GM18873 (cell line): ENCODE measurements around the gene PRG2.
"Not testable (repeated sequence)": the region's sequence is repeated elsewhere in the genome, so short reads cannot be mapped to it uniquely, and the experiment has no call there.

Source experiments
- ATAC-seq: cut with Tn5 transposase; IDR thresholded peaks from one replicate; pipeline ENCODE4 v1.9.1; 2021; ENCODE audit warnings: mild to moderate bottlenecking, moderate library complexity, moderate number of reproducible peaks; ENCODE audit not compliant: unreplicated experiment, low FRiP score

PRG2 gene

DNA sequence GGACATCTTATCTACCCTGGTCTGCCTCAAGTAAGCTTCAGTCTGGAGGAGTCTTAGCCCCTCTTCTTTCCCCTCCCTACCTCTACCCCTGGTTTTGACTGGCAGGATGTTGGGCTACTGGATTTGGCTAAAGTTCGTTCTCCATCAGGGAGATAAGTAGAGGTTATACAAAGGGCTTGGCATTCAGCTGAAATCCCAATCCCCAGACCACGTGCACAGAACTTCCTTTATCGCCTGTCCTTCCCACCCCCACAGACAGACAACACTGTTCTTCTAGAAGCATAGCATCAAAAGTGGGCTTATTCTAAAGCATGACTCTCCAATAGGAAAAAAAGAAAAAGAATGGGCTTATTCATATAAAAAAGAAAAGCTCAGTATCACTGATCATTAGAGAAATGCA, 17.3 kb downstream of the PRG2 start:
- no peak for ATAC-seq

DNA sequence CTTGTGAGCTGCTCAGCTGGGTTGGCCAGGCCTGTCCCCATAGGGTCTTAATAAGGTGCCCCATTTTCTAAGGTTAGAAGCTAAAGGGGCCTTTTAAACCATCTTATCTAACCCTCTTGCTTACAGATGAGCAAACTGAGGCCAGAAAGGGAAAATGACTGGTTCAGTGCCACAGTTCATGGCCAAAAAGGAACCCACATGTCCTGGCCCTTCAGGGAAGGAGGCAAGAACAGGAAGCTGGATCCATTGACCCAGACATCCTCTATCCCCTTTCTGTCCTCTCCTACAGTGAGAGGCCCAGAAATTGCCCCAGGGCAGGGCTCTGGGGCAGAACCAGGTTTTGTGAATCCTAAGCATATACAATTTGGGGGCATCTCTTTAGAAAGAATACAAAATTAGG, 19.5 kb downstream of the PRG2 start:
- no peak for ATAC-seq

DNA sequence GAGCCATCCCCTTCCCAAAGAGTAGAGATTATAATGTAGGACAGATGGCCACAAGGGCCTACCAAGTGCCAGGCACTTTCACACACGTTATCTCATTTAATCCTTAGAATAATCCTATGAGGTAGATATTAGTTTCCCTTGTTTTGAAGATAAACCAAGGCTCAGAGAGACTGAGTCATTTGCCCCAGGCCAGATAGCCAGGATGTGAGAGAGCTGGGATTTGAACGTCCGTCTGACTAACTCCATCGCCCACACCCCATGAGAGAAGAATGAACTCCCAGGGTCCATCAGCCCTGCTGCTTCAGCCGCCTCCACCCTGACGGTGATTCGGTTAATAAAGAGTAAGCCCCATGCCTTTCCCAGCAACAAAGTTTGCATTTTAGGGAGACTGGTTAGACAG, 20.2 kb downstream of the PRG2 start:
- no peak for ATAC-seq

DNA sequence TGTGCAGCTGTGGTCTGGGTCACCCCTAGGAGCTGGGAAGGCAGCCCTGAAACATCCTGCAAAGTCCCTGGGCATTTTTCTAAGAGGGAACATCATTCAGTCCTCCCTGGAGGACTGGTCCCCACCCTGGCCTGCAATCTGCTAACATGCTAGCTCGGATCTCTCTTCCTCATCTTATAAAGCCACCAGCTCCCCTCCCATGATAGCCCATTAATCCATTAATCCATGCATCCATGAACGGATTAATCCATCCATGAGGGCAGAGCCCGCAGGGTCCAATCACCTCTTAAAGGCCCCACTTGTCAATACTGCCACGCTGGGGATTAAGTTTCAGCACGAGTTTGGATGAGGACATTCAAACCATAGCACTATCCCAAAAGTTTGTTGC, 21.6 kb downstream of the PRG2 start:
- ATAC-seq: no peak

DNA sequence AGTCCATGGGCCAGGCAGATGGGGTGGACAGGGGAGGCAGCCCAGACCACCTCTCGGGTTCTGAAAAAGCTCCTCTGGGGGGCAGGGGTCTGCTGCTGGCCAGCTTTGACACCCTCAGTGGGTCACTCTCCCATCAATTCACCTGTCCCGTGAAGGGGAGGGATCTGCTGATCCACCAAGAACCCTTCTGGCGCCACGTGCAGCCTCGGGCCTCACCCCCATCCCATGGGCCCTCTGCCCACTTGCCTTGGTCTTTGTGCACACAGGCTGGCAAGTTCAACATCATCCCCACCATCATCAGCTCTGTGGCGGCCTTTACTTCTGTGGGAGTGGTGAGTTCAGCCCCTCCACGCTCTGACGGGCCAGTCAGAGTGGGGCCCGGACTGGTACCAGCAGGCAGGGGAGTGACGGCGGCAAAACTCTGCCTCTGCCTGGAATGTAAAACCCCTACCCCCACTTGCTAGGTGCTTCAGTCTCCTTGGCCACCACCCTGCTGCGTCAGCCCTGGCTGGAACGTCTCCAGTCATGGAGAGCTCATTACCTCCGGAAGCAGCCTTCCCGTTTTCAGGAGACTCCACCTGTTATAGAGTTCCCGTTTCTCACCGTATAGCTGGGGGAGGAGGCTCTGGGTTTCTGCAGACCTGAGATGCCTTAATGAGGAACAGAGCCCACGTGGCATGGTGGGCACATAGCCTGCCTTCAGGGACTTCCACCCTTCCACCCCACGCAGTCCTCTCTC, 22.2 kb downstream of the PRG2 start:
- ATAC-seq: no peak

DNA sequence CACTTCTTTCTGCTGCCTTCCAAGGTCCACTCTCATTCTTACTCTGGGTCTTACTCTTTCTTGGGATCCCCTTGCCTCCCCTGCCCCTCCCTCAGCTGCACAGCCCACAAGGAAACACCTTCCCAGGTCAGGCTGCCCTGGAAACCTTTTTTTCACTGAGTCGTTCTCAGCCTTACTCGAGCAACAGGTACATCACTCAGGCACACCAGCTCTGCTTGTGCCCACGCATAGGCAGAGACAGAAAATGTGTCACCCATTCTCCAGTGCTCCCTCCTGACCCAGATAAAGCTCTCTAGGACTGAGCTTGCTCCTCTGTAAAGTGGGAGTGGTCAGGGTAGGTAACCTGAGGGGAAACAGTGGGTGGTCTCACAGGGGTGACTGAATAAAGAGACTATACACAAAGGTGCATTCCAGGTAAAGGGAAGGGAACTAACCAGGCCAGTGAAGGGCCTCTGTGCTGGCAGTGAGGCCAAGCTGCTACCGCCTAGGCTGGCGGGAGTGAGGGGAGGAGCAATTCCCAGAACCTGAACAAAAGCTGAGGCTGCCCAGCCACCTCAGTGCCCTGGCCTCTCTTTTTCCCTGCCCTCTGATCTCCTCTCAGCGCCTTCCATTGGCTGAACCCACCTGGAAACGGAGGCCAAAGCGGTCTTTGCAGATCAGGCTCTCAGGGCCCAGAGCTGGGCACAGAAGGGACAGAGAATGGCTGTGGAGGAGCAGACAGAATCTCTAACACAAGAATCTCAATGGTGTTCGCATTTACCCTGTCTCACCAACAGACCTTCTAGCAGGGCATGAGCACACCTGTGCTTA, 25.4 kb downstream of the PRG2 start:
- ATAC-seq: no peak

DNA sequence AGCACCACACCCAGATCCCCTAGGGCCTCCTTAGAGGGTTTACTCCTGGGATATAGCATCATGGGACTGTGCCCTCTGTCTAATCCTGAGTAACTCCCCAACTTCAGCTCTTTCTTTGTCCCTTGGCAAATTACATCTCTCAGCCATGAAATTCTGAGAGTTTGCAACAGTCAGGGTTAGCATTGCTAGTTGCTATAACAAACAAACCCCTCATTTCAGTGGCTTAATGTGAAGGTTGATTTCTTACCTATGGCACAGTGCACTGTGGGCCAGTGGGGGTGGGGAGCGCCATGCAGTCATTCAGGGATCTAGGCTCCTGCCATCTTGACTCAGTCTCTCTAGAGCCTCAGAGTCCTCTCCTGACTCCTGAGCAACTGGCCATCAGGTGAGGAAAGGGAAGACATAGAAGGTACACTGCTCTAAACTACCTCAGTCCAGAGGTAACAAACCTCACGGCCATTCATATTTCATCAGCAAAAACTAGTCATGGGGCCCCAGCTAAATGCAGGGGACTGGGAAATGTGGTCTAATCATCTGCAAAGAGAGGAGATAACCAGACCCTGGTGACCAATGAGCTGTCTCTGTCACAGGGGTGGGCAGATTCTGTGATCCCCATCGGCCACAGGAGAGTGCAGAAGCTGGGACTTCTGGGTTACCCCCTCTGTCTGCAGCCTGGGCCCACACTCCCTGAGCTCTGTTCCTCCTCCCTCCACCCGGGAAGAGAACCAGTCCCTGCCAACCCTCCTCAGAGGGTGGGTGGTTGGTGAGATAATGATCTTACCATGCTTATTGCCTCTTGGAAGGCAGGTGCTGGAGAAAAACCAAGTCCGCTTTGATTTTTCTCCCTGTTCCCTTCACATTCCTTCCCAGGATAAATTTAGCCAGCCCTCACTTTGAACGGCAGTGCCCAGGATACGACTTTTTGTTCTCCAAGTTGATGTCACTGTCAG, 27.0 kb downstream of the PRG2 start:
- ATAC-seq: no peak

DNA sequence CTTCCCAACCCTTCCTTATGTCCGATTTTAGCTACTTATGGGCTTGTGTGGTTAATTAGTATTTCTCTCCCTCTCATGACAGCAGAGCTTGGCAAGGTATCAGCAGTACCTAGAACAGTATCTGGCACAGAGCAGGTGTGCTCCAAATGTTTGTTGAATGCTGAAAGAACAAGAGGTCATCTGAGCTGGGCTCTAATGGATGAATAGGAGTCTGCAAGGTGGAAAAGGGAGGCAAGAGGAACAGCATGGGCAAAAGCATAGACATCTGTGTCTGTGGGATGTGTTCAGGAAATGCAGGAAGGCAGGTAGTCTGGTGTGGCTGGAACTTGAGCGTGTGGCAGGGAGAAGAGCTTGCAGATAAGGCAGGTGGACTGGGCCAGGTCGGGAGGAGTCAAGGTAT, 28.5 kb downstream of the PRG2 start:
- ATAC-seq: no peak

DNA sequence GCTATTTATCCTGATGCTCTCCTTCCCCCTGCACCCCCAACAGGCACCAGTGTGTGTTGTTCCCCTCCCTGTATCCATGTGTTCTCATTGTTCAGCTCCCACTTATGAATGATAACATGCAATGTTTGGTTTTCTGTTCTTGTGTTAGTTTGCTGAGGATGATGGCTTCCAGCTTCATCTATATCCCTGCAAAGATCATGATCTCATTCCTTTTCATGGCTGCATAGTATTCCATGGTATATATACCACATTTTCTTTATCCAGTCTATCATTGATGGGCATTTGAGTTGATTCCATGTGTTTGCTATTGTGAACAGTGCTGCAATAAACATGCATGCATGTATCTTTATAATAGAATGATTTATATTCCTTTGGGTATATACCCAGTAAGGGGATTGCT, 29.0 kb downstream of the PRG2 start:
- not testable (repeated sequence) for ATAC-seq

DNA sequence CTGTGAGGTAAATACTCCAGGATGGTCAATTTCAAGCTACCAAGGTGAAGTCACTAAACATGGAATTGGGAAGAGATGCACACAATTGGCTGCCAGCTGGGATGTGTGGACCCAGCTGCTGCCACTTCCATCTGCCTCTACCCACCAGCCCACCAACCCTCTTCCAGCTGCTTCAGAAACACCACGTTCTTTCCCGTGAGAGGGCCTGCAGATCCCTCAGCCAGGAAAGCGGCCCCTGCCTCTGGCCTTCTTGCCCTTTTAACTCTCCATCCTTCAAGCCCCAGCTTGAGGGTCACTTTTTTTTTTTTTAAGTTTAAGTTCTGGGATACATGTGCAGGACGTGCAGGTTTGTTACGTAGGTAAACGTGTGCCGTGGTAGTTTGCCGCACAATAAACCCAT, 29.5 kb downstream of the PRG2 start:
- no peak for ATAC-seq

DNA sequence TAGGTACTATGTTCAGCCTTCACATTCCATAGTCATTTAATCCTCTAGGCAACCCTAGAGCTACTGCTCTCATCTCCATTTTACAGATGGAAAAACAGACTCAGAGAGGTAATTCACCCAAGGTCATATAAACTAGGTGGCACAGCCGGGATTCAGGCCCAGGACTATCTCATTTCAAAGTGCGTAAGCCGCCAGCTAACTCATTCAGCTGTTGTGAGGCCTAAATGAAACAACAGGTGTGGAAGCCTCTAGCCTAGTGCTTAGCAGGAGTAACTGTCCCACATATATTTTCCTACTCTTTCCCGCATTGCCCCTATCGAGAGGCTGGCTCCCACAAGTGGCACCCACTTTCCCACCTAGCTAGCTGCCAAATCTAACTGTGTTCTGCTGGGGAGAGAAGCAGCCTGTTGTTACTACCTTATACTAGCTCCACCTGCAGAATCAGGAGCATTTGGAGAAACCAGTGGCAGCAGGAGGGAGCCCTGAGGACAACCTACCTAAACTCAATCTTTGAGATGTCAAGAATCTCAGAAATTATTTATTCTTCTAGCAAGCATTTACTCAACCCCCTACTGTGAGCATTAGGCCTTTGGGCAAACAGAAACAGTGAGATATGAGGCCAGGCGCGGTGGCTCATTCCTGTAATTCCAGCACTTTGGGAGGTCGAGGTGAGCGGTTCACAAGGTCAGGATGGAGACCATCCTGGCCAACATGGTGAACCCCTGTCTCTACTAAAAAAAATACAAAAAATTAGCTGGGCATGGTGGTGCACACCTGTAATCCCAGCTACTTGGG, 30.4 kb downstream of the PRG2 start:
- no peak for ATAC-seq

DNA sequence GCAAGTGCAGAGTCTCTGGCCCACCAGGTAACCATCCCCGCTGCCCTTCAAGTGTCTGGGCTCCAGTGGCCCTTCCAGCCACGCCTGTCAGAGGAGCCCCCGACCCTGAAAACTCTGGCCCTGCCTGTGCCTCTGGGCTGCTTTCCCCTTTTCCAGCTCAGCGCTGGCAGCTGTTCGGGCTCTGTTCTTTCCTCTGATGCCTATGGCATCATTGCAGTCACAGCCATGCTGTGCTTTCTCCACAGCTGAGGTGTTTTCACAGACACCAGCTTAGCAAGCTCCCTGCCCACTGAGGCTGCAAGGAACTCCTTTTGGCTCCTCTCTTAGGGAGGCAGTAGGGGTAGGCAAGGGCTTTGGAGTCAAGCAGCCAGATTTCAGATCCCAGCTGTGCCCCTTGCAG, 31.1 kb downstream of the PRG2 start:
- no peak for ATAC-seq

DNA sequence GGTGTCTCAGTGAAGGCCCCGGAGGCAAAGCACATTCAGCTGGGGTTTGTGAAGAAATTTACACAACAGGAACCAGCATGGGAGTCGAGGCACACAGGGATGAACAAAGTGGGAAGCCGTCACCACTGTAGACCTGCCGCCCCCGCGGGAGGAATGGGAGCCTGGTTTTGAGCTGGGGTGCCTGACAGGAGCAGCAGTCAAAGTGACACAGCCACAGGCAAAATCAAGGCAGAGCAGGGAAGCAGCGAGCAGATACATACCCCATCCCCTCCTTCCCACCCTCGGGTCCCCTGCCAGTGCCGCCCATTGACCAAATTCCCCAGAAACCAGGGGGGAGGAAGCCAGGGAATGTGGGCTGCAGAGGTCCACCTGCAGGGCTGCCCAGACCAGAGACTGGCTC, 31.5 kb downstream of the PRG2 start:
- ATAC-seq: no peak

DNA sequence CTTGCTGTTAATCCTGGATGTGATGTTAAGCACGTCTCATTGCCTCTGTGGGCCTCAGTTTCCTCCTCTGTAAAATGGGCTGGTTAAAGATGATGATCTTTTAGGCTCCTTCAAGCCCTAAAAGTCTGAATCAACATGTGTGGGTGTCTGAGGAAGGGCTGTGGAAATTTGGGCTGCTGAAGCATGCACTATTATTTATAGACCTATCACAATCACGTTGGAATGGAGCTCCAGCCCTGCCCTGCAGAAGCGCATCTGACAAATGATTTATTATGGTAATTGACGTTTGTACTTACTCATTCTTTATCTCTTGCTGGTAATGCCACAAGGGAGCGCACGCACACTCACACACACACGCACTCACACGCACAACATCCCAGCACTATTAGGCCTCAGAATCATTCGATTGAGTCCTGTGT, 31.9 kb downstream of the PRG2 start:
- ATAC-seq: no peak

DNA sequence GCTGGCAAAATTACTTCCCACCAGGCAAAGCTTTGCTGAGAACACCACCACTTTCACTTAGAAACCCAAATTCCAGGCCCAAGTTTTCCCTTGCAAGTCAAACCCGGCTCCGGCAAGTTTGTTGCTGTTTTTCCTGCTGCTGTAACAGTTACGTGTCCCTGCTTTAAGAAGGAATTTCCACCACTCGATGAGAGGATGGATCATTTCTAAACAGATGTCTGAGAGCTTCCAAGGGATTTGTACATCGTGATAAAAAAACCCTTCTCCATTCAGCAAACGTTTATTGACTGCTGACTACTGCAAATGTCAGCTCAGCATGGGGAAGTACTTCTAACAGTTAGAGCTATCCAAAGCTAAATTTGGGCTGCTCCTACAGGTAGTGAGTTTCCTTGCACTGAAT, 32.6 kb downstream of the PRG2 start:
- ATAC-seq: no peak

DNA sequence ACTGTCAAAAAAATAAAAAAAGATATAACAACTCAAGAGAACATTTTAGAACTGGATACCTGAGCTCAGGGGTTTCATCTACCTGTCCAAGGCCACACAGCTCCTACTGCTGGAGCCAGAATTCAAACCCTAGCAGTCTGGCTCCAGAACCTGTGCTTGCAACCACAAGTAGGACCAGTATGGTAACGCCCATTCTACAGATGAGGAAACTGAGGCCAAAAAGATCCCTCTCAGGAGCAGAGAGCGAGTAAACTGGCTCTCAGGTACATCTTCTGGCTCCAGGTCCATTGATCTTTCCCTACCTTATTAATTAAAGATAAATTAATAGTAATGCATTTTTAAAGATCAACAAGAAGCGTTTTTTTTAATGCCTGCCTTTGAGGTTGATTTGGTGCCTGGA, 33.1 kb downstream of the PRG2 start:
- no peak for ATAC-seq

DNA sequence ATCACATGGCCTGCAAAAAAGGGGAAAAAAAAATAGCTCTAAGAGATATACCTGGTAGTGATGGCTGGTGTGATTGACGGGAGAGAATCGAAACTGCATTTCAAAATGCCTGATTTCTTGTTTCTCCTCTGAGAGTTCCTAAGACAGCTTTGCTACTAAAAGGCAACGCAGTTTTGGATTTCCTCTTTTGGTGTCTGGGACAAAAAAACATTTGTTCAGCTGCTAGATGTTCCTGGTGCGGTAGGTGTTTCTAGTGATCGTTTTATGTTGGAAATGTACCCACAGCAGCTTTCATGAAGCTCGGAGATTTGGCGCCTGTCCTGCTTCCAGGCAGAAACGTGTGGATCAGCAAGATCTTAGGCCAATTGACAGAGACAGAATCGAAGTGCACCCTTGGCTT, 34.2 kb downstream of the PRG2 start:
- no peak for ATAC-seq

DNA sequence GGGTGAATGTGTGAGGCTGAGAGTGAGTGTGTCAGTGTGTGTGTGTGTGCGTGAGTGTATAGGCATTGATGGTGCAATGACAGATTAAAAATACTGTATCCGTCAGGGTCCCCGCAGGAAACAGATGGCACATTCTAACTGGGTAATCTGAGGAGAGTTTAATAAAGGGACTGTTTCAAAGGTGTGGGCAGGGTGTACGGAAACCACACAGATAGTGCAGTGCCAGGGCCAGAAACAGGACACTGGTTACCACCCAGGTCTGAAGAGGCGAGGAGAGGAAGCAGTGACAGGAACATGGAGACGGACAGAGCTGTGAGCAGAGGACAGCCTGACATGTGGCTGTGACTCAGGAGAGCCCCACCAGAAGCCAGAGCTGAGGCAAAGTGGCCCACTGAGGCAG, 35.8 kb downstream of the PRG2 start:
- ATAC-seq: no peak

DNA sequence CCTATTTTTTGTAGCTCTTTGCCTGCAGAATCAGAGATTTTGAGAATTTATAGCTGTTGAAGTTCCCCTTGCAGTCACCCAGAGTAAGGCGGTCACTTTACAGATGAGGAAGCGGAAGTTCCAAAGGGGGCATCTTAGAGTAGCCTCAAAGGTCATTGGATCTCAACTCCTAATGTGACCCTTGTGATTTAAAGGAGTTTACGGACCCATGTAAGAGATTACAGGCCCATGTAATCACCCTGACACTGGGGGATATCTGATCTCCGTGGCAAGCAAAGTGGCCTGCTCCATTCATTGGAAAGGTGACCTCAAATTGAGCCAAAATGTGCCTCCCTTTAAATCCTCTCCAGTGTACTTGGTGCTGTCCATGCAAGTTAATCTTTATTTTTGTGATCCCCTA, 36.6 kb downstream of the PRG2 start:
- ATAC-seq: no peak

DNA sequence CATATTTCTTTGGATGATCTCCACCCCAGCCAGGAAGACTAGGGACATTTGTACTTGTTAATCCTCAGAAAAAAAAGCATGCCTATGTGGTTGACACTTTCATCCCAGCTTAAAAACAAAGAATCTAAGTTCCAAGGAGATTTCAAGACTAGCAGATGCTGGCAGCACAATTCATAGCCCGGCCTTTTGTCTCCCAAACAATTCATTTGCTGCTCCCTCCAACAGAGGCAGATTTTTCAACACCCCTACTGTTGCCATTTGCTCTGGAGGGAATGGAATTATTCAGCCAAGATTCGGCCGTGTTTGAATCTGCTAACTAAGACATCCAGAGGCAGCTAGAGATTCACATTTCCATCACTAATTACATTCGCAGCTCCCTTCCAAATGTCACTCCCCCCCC, 37.0 kb downstream of the PRG2 start:
- no peak for ATAC-seq
